ENCODE measurements around the gene SIX1. TPM values are rescaled to one million over a fixed set of nuclear protein-coding genes. Genes with fewer than 3 reads are reported as not detected.

Gene SIX1
- polyA plus RNA-seq, 6 donors from 2014 or later: not detected

Other genes with a start within 250 kb of the SIX1 start
- not detected for gene C14orf39, start 163.4 kb downstream of the SIX1 start, polyA plus RNA-seq (ENCODE audit: low read depth in 6 of 6)
- not detected for gene SIX6, start 140.3 kb downstream of the SIX1 start, polyA plus RNA-seq (ENCODE audit: low read depth in 6 of 6)
- gene SIX4, start 74.9 kb upstream of the SIX1 start, polyA plus RNA-seq (ENCODE audit: low read depth in 6 of 6): not detected
- 10 to 100 TPM; 14.5 to 27.4 (median 22.1) TPM for gene MNAT1, start 85.3 kb upstream of the SIX1 start, polyA plus RNA-seq (ENCODE audit: low read depth in 6 of 6)

Measured in naive B cell (primary cell).